ENCODE results near the gene SLC6A6. TPM values are rescaled to one million over a fixed set of nuclear protein-coding genes. Genes with fewer than 3 reads are reported as not detected.

The SLC6A6 gene
- total RNA-seq, 2 donors from 2014 or later = 4.9 to 5.7 TPM

DNA sequence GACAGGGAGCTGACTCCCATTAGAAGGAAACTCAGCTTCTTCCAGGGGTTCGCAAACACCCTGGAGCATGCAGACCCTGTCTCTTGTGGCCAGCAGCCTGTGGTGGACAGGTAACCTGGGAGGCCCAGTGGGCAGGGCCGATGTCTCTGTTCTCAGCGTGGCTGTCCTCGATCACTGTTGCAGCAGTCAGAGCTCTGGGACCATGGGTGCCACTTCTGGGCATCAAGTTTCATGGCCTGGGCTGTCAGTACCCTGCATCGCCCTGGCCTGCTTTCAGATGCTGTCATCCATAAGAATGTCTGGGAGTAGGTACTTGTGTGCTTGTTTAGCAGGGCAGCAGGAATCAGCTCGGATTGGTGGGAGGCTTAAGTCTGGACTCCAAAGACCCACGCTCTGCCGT is 54.4 kb downstream of the SLC6A6 start:
- 84 to 100% methylated on average over 1 to 8 of the region's 8 CpGs for WGBS, 2 donors
- Histone ChIP-seq H3K9me3 (no peaks in the 10 kb centered on the region), H3K27me3 (no peaks in the 10 kb centered on the region), H3K27ac (no peak overlapping the region), H3K36me3 (replicated peaks in 1 of 2; ENCODE audit: insufficient read depth in 1 of 2, low read depth in 2 of 2) (no peaks in the 10 kb centered on the region), H3K4me3 (no peak overlapping the region), H3K4me1 (peaks cover 80% of the 10 kb centered on the region)
- intact Hi-C loops (cut with DNase I) = no loop called here
- DNase-seq (no peak), ATAC-seq (no peak)
- TF ChIP-seq CTCF (IDR thresholded peaks at IDR 0.05) (no peak), POLR2A (IDR thresholded peaks at IDR 0.05) (no peak)

GRCh38 chr3:14457481-14457880 is 55.1 kb downstream of the SLC6A6 start:
- intact Hi-C loops (cut with DNase I) = no loop called here
- H3K4me1 ChIP-seq = peaks cover 77% of the 10 kb centered on the region

DNA sequence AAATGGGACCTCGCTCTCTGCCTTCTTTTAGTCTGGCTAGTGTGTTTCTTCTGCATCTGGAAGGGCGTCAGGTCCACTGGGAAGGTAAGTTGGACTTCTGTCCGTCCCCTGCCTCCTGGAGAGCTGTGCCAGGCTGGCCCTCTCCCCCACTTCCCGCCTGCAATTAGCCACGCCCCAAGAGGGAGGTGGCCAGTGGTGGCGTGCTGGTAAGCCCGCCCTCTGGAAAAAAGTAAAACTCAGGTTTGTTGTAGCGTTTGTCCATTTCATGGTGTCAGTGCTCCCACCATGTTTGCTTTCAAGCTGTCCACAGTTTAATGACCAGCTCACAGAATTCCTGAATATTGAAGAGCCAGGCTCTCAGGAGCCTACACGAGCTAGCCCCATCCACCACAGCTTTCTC is 55.6 kb downstream of the SLC6A6 start:
- intact Hi-C loops (cut with DNase I) = no loop called here
- Histone ChIP-seq H3K36me3 (replicated peaks in 1 of 2; ENCODE audit: insufficient read depth in 1 of 2, low read depth in 2 of 2) (no peaks in the 10 kb centered on the region), H3K27me3 (no peaks in the 10 kb centered on the region), H3K9me3 (no peaks in the 10 kb centered on the region), H3K4me1 (peaks cover 73% of the 10 kb centered on the region), H3K4me3 (no peak overlapping the region), H3K27ac (peak overlapping the region in 3 of 4 donors; percentile 58 to 69 (median 67))
- ATAC-seq (no peak), DNase-seq (peak in 2 of 4 donors; percentile 40 to 48)
- WGBS, 2 donors = 32 to 43% methylated on average over 9 of the region's 9 CpGs
- TF ChIP-seq POLR2A (IDR thresholded peaks at IDR 0.05) = no peak
- TF ChIP-seq CTCF (IDR thresholded peaks at IDR 0.05) = no peak

More at GRCh38 chr3:14457481-14457880, 55.1 kb downstream of the SLC6A6 start:
- TF ChIP-seq CTCF (IDR thresholded peaks at IDR 0.05) (no peak), POLR2A (IDR thresholded peaks at IDR 0.05) (no peak)
- DNase-seq (no peak), ATAC-seq (no peak)
- Histone ChIP-seq H3K36me3 (replicated peaks in 1 of 2; ENCODE audit: insufficient read depth in 1 of 2, low read depth in 2 of 2) (no peaks in the 10 kb centered on the region), H3K27me3 (no peaks in the 10 kb centered on the region), H3K4me3 (no peak overlapping the region), H3K27ac (peak overlapping the region in 3 of 4 donors; percentile 58 to 69 (median 67)), H3K9me3 (no peaks in the 10 kb centered on the region)
- 83 to 87% methylated on average over 5 of the region's 5 CpGs for WGBS, 2 donors

DNA sequence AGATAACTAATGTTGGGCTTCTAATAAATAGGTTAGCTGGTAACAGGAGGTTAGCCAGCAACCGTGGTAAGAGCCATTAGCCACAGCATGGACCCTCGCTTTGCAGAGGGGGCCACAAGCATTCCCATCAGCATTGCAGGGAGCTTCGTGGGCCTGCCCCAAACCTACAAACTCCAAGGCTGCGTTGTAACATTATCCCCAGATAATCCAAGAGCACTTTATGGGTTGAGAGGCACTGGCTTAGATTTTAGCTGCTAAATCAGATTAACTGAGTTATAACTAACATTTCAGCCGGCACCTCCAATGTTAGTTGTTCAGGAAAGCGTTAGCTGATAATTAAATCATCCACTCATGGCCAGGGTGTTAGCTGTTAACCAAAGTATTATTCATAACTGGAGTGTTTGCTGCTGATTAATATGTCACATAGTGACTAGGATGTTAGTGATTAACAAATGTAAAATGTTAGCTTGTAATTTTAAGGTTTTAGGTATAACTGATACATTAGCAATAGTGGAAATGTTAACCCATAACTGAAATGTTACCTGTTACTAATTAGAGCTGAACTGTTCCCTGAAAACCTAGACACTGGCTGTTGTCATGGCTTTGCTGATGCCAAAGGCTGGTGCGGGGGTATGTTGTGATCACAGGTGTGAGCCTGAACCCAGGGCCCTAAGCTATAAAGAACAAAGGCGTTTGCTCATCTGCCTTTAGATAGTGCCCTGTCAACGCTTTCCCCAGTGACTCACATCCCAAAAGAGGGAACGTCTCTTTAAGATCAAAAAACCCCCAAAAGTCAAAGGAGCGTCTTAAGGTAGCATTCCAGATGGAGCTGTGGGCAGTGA is 56.2 kb downstream of the SLC6A6 start:
- intact Hi-C loops (cut with DNase I) = no loop called here
- no peaks in the 10 kb centered on the region for H3K36me3 ChIP-seq (replicated peaks in 1 of 2; ENCODE audit: insufficient read depth in 1 of 2, low read depth in 2 of 2)
- no peaks in the 10 kb centered on the region for H3K27me3 ChIP-seq
- H3K4me3 ChIP-seq = no peak overlapping the region
- H3K9me3 ChIP-seq = no peaks in the 10 kb centered on the region
- H3K4me1 ChIP-seq = peaks cover 67% of the 10 kb centered on the region
- 39 to 61% methylated on average over 11 of the region's 11 CpGs for WGBS, 2 donors
- ATAC-seq = no peak
- TF ChIP-seq CTCF (IDR thresholded peaks at IDR 0.05) = no peak
- no peak for TF ChIP-seq POLR2A (IDR thresholded peaks at IDR 0.05)
- peak overlapping the region in 3 of 4 donors; percentile 58 to 69 (median 67) for H3K27ac ChIP-seq
- no peak for DNase-seq

Measured in body of pancreas (tissue), 4 donors.